HEK293 (cell line): ENCODE data around the gene FCER1A.

Source experiments
- CTCF ChIP-seq: fragments of 450-650 bp; formaldehyde crosslinking; IDR thresholded peaks from 2 replicates; pipeline ENCODE4 v1.5.1; 2016; ENCODE audit warnings: missing biosample characterization, missing genetic modification characterization
- PBX3 ChIP-seq: sonication (generic); formaldehyde crosslinking; IDR thresholded peaks from 2 replicates; pipeline ENCODE4 v1.8.1; 2022; ENCODE audit warnings: mild to moderate bottlenecking, moderate library complexity, missing genetic modification reagents
- REST ChIP-seq: fragments of 450-650 bp; formaldehyde crosslinking; IDR thresholded peaks from 2 replicates; pipeline ENCODE4 v1.5.1; 2016; ENCODE audit warnings: missing biosample characterization, missing genetic modification characterization
- ZBTB48 ChIP-seq: fragments of 450-650 bp; formaldehyde crosslinking; IDR thresholded peaks from 2 replicates; pipeline ENCODE4 v1.5.1; 2016; ENCODE audit warnings: missing biosample characterization, missing genetic modification characterization
- ZFP41 ChIP-seq: fragments of 450-650 bp; formaldehyde crosslinking; IDR thresholded peaks from 2 replicates; pipeline ENCODE4 v1.5.1; 2016; ENCODE audit warnings: missing biosample characterization, missing genetic modification characterization, borderline replicate concordance

GRCh38 chr1:159311679-159312078, 9.5 kb downstream of the FCER1A start:
- TF ChIP-seq CTCF (no peak), ZFP41 (no peak), REST (no peak), ZBTB48 (tag by site-specific recombination) (no peak), PBX3 (CRISPR knock-in tag) (no peak)
